GM06990 (cell line): ENCODE results near the gene WDR93.
A peak's percentile ranks its signal among the peaks of the same experiment; 100 is the strongest.

Source experiments
- DNase-seq: peaks from one replicate; pipeline ENCODE4 v3.0.0-alpha.2; 2011; ENCODE audit not compliant: insufficient read length; ENCODE audit errors: extremely low read depth
- H3K27me3 ChIP-seq: replicated peaks from 2 replicates; pipeline ENCODE4 v1.6.0; 2011; ENCODE audit warnings: low read length; ENCODE audit not compliant: control insufficient read depth, insufficient read depth
- H3K36me3 ChIP-seq: 2 replicates; pipeline ENCODE4 v1.5.1; 2011; ENCODE audit warnings: low read length; ENCODE audit not compliant: control insufficient read depth, insufficient read depth
- H3K4me3 ChIP-seq: replicated peaks from 2 replicates; pipeline ENCODE4 v1.5.1; 2011; ENCODE audit warnings: low read depth, mild to moderate bottlenecking, control low read depth, low read length
- CTCF ChIP-seq: IDR thresholded peaks from 2 replicates; pipeline ENCODE4 v1.5.1; 2011; ENCODE audit warnings: low read length, control low read depth, mild to moderate bottlenecking, inconsistent platforms; ENCODE audit not compliant: insufficient read depth, poor library complexity, severe bottlenecking

Gene WDR93

GRCh38 chr15:89776274-89777072, 85.9 kb downstream of the WDR93 start, which contains the start of gene MESP2:
Gene MESP2, plus strand, starts transcription at chr15:89776332. Its CDS starts 26 bp downstream, at chr15:89776358.
- no peaks in the 10 kb centered on the region for H3K36me3 ChIP-seq
- H3K27me3 ChIP-seq = no peaks in the 10 kb centered on the region
- peak; percentile 34 for TF ChIP-seq CTCF
- peak within 1 kb of the TSS; percentile 54 for H3K4me3 ChIP-seq
- DNase-seq = peak; percentile 73

DNA sequence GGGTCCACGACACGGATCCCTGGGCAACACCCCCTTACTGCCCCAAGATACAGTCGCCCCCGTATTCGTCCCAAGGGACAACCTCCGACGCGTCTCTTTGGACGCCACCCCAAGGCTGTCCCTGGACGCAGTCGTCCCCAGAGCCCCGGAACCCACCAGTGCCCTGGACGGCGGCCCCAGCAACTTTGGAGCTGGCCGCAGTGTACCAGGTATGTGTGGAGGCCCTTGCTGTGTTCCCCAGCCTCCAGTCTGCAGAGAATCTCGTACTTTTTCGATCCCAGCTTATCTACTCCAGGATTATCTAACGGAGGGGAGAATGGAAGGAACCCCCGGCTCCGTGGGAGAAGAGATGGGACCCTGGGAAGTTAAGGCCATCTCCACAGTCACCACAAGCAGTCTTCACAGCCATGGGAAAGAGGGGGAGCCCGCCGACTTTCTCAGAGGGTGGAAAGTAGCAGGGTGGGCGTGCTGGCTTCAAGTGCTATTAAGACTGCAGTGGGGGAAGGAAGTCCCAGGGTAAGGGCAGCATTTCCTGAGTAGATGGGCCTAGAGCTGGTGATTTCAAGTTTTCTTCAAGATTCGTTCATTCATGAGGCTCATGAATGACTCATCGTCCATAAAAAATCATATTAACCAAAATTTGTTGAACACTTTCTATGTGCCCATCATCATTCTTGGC, 86.6 kb downstream of the WDR93 start:
- no peaks in the 10 kb centered on the region for H3K27me3 ChIP-seq
- no peaks in the 10 kb centered on the region for H3K36me3 ChIP-seq
- H3K4me3 ChIP-seq = no peak overlapping the region
- TF ChIP-seq CTCF = no peak
- DNase-seq = no peak

DNA sequence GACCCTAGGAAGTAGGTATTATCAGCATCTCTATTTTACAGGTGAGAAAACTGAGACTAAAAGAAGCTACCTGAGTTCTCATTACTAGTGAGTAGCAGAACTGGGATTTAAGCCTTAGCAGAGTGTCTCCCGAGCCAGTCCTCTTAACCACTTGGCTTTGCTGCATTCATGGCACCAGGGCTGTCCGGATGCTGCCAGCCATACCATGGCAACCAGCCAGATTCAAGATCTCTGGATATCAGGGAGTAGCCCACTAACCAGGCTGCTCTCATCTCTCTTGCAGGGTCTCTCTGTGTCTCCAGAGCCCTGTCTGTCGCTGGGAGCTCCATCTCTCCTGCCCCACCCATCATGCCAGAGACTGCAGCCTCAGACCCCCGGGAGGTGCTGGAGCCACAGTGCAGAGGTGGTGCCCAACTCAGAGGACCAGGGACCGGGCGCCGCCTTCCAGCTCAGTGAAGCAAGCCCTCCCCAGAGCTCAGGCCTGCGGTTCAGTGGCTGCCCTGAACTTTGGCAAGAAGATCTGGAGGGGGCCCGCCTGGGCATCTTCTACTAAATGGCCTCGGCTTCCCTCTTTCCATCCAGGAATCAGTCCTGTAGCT, 87.3 kb downstream of the WDR93 start:
- no peak for TF ChIP-seq CTCF
- no peaks in the 10 kb centered on the region for H3K27me3 ChIP-seq
- DNase-seq = no peak

GRCh38 chr15:89778861-89779260, 88.2 kb downstream of the WDR93 start:
- H3K27me3 ChIP-seq = no peaks in the 10 kb centered on the region
- TF ChIP-seq CTCF = no peak
- no peak for DNase-seq

More for the DNA sequence above, 87.3 kb downstream of the WDR93 start:
- Histone ChIP-seq H3K36me3 (no peaks in the 10 kb centered on the region), H3K4me3 (no peak overlapping the region)

GRCh38 chr15:89780601-89781000, 90.0 kb downstream of the WDR93 start:
- no peak for TF ChIP-seq CTCF
- H3K36me3 ChIP-seq = no peaks in the 10 kb centered on the region
- H3K27me3 ChIP-seq = no peaks in the 10 kb centered on the region
- no peak for DNase-seq
- no peak overlapping the region for H3K4me3 ChIP-seq

More at GRCh38 chr15:89778861-89779260, 88.2 kb downstream of the WDR93 start:
- Histone ChIP-seq H3K36me3 (no peaks in the 10 kb centered on the region), H3K4me3 (no peak overlapping the region)
